B cell (primary cell): ENCODE measurements around the gene FBXO24. TPM values are rescaled to one million over a fixed set of nuclear protein-coding genes. Genes with fewer than 3 reads are reported as not detected.

Source experiments
- ATAC-seq: fragments of 200-7000 bp; cut with Tn5 transposase; one replicate; pipeline ENCODE4 v1.10.0; 2021; ENCODE audit warnings: low read depth, mild to moderate bottlenecking, moderate number of reproducible peaks, moderate library complexity
- CTCF ChIA-PET: fragments of 350-600 bp; sonication (Branson Sonifier 250); formaldehyde crosslinking; loops from one replicate; lab custom pipeline; 2021; ENCODE audit warnings: antibody characterized with exemption, inconsistent platforms; lab: Charles Lee
- POLR2A ChIA-PET: fragments of 350-600 bp; sonication (Branson Sonifier 250); formaldehyde crosslinking; loops from one replicate; lab custom pipeline; 2021; ENCODE audit warnings: antibody characterized with exemption; lab: Charles Lee
- DNase-seq: peaks from one replicate; pipeline ENCODE4 v3.0.0; 2013
- H2AFZ ChIP-seq: 2 replicates; pipeline ENCODE4 v1.6.1; 2012; ENCODE audit warnings: mild to moderate bottlenecking, low read depth, low read length; ENCODE audit not compliant: insufficient read depth, poor library complexity, severe bottlenecking
- H3K27ac ChIP-seq, 2 donors: 1 replicate in 1 of 2; 2 replicates in 1 of 2; pipeline ENCODE4 v1.5.1; 2012 to 2013; ENCODE audit warnings: low read length in 2 of 2, mild to moderate bottlenecking in 2 of 2, moderate library complexity in 1 of 2
- H3K27me3 ChIP-seq, 4 experiments: fragments of 200-600 bp in 1 of 4; sonication (generic) in 1 of 4; replicated peaks in 1 of 4; 1 replicate in 2 of 4; 2 replicates in 2 of 4; pipeline versions ENCODE4 v1.6.1 to v1.7.0; 2013 to 2016; ENCODE audit warnings: low read length in 3 of 4, mild to moderate bottlenecking in 2 of 4, mixed read lengths in 1 of 4, moderate library complexity in 1 of 4; ENCODE audit not compliant: insufficient read depth in 4 of 4, control insufficient read depth in 3 of 4; ENCODE audit errors: control extremely low read depth in 1 of 4
- H3K36me3 ChIP-seq, 2 experiments: replicated peaks in 1 of 2; 1 replicate in 1 of 2; 2 replicates in 1 of 2; pipeline versions ENCODE4 v1.6.1 to v1.7.1; 2013; ENCODE audit warnings: low read length in 1 of 2; ENCODE audit not compliant: insufficient read depth in 2 of 2, control insufficient read depth in 1 of 2; ENCODE audit errors: control extremely low read depth in 1 of 2, extremely low read depth in 1 of 2
- H3K4me1 ChIP-seq, 2 donors: fragments of 200-600 bp in 1 of 2; sonication (generic) in 1 of 2; 1 replicate in 1 of 2; 2 replicates in 1 of 2; pipeline versions ENCODE4 v1.5.1 to v1.6.1; 2013 to 2017; ENCODE audit warnings: low read length in 2 of 2; ENCODE audit not compliant: control insufficient read depth in 2 of 2, insufficient read depth in 2 of 2
- H3K4me2 ChIP-seq: replicated peaks from 2 replicates; pipeline ENCODE3; 2012; ENCODE audit warnings: mild to moderate bottlenecking, low read depth, low read length; ENCODE audit not compliant: poor library complexity, severe bottlenecking
- H3K4me3 ChIP-seq, 5 experiments: fragments of 200-600 bp in 1 of 5; sonication (generic) in 1 of 5; 1 replicate in 3 of 5; 2 replicates in 2 of 5; pipeline versions ENCODE4 v1.5.1 to v1.7.0; 2011 to 2016; ENCODE audit warnings: low read length in 4 of 5, mild to moderate bottlenecking in 4 of 5, low read depth in 2 of 5, control low read depth in 1 of 5, moderate library complexity in 1 of 5; ENCODE audit not compliant: insufficient read depth in 1 of 5; ENCODE audit errors: control extremely low read depth in 1 of 5, extremely low read depth in 1 of 5
- H3K79me2 ChIP-seq: fragments of 200-600 bp; sonication (generic); one replicate; pipeline ENCODE4 v1.6.0; 2016; ENCODE audit warnings: low read length; ENCODE audit not compliant: control insufficient read depth, insufficient read depth
- H3K9ac ChIP-seq: fragments of 200-600 bp; sonication (generic); 2 replicates; pipeline ENCODE4 v1.6.1; 2017; ENCODE audit warnings: mild to moderate bottlenecking, low read length, moderate library complexity
- H3K9me3 ChIP-seq, 3 donors: one replicate each; pipeline versions ENCODE4 v1.6.1 to v1.7.1; 2013; ENCODE audit warnings: low read length in 2 of 3; ENCODE audit not compliant: control insufficient read depth in 2 of 3, insufficient read depth in 1 of 3; ENCODE audit errors: control extremely low read depth in 1 of 3
- H4K20me1 ChIP-seq: 2 replicates; pipeline ENCODE4 v1.6.0; 2012; ENCODE audit warnings: mild to moderate bottlenecking, low read length; ENCODE audit not compliant: insufficient read depth, control insufficient read depth, poor library complexity, severe bottlenecking
- H3K27ac Mint-ChIP-seq: one replicate; pipeline ENCODE4 v1.8.0; 2021; ENCODE audit warnings: mixed read lengths
- H3K27me3 Mint-ChIP-seq: one replicate; pipeline ENCODE4 v1.8.0; 2021; ENCODE audit warnings: mixed read lengths
- H3K4me1 Mint-ChIP-seq: one replicate; pipeline ENCODE4 v1.8.0; 2021; ENCODE audit warnings: mixed read lengths
- H3K4me3 Mint-ChIP-seq: one replicate; pipeline ENCODE4 v1.8.0; 2021; ENCODE audit warnings: mixed read lengths
- H3K9me3 Mint-ChIP-seq: one replicate; pipeline ENCODE4 v1.8.0; 2022; ENCODE audit warnings: mixed read lengths; ENCODE audit not compliant: insufficient read depth
- CTCF ChIP-seq: fragments of 200-600 bp; IDR thresholded peaks from one replicate; pipeline ENCODE4 v1.8.0; 2022; ENCODE audit warnings: antibody characterized with exemption, mild to moderate bottlenecking
- EZH2 ChIP-seq: IDR thresholded peaks from 2 replicates; pipeline ENCODE4 v1.6.1; 2012; ENCODE audit warnings: borderline replicate concordance, low read depth, mild to moderate bottlenecking, moderate library complexity, low read length; ENCODE audit not compliant: insufficient read depth, poor library complexity, severe bottlenecking
- WGBS: methylation state at CpG from one replicate; pipeline ENCODE4 v1.1.5; 2013; ENCODE audit warnings: missing lambda C conversion rate; ENCODE audit not compliant: insufficient coverage; 5-methylcytosine and 5-hydroxymethylcytosine counted together
- intact Hi-C: fragments of 100-400 bp; cut with micrococcal nuclease; formaldehyde crosslinking; loops from one replicate; pipeline ENCODE4 v1.10.0; 2022
- polyA plus RNA-seq: library from polyadenylated mRNA; depleted of rRNA; stranded (reverse); fragments of >200 nt; gene quantifications from 2 replicates; pipeline ENCODE4 v1.2.3, GENCODE V29; 2012
- total RNA-seq, 2 donors: library from RNA; stranded (reverse); fragments of 120-200 nt in 1 of 2; gene quantifications; 1 replicate in 1 of 2; 2 replicates in 1 of 2; pipeline versions ENCODE4 v1.2.3 to v1.2.4, GENCODE V29; 2013 to 2022

Gene FBXO24
- total and polyA plus RNA-seq, 2 donors (not counting 1 experiment from before 2014, with no cell fraction given) = 1.2 to 1.6 TPM

- ATAC-seq (no peak), DNase-seq (no peak)
- H2AFZ ChIP-seq = no peak overlapping the region
- H3K27ac ChIP-seq = no peak overlapping the region
- ChIA-PET POLR2A (no interaction called here), CTCF (interaction anchor here (0.9 to 3.9 kb wide), 4 partner anchors 14 to 149 kb away, joined by 3 to 21 read pairs (median 4); no protein-coding TSS in a partner anchor)
- intact Hi-C loops = no loop called here
- H3K27ac Mint-ChIP-seq = no peak overlapping the region
- H3K36me3 ChIP-seq = peaks cover 0 to 20% of the 10 kb centered on the region in 2 experiments
- no peak overlapping the region for H3K4me3 Mint-ChIP-seq
- no peaks in the 10 kb centered on the region for H3K9me3 ChIP-seq
- no peak overlapping the region for H3K4me2 ChIP-seq
- H3K9ac ChIP-seq = no peak overlapping the region
- TF ChIP-seq CTCF (no peak), EZH2 (no peak)
- no peaks in the 10 kb centered on the region for H4K20me1 ChIP-seq
- H3K9me3 Mint-ChIP-seq = no peaks in the 10 kb centered on the region
- WGBS = 64% methylated on average over 3 of the region's 4 CpGs
- no peak overlapping the region for H3K4me3 ChIP-seq
- no peaks in the 10 kb centered on the region for H3K27me3 Mint-ChIP-seq
- no peaks in the 10 kb centered on the region for H3K27me3 ChIP-seq
- H3K4me1 ChIP-seq = peaks cover 3 to 5% of the 10 kb centered on the region in 2 donors
- peaks cover 5% of the 10 kb centered on the region for H3K4me1 Mint-ChIP-seq
- H3K79me2 ChIP-seq = no peaks in the 10 kb centered on the region
These were observed 29.6 kb upstream of the FBXO24 start for GRCh38 chr7:100556541-100556940.

GRCh38 chr7:100559127-100559526 lies 27.0 kb upstream of the FBXO24 start:
- H3K79me2 ChIP-seq = no peaks in the 10 kb centered on the region
- no peak overlapping the region for H3K4me3 ChIP-seq
- no peaks in the 10 kb centered on the region for H3K9me3 Mint-ChIP-seq
- no peak overlapping the region for H2AFZ ChIP-seq
- H3K4me1 Mint-ChIP-seq = peaks cover 7% of the 10 kb centered on the region
- H3K27ac ChIP-seq = no peak overlapping the region
- no peak overlapping the region for H3K27ac Mint-ChIP-seq
- DNase-seq (no peak), ATAC-seq (no peak)
- intact Hi-C loops = loop anchor here (1.0 to 2.0 kb wide), 4 partner anchors 20 to 166 kb away; partner anchors contain the start of genes AGFG2 and NYAP1
- no CpG with 5 or more reads among the region's 4 CpGs for WGBS
- ChIA-PET CTCF (interaction anchor here (0.6 to 9.8 kb wide), 45 partner anchors 9 to 727 kb away, joined by 3 to 226 read pairs (median 4); partner anchors contain the start of genes AGFG2, FBXO24, LRCH4 and MOSPD3), POLR2A (interaction anchor here (1.4 to 1.6 kb wide), 2 partner anchors 26 to 147 kb away, joined by 7 to 9 read pairs; partner anchors contain the start of genes FBXO24, LRCH4 and POP7)
- no peaks in the 10 kb centered on the region for H3K27me3 Mint-ChIP-seq
- no peak overlapping the region for H3K4me2 ChIP-seq
- peaks cover 3 to 7% of the 10 kb centered on the region in 2 donors for H3K4me1 ChIP-seq
- no peaks in the 10 kb centered on the region for H4K20me1 ChIP-seq
- peaks cover 0 to 16% of the 10 kb centered on the region in 2 experiments for H3K36me3 ChIP-seq
- H3K9me3 ChIP-seq = no peaks in the 10 kb centered on the region
- no peak overlapping the region for H3K9ac ChIP-seq
- TF ChIP-seq CTCF = no peak
- no peak for TF ChIP-seq EZH2
- no peaks in the 10 kb centered on the region for H3K27me3 ChIP-seq
- no peak overlapping the region for H3K4me3 Mint-ChIP-seq
